ENCODE results near the gene NUDT16L1.

Gene NUDT16L1

GRCh38 chr16:4664538-4665418, 28.6 kb upstream of the NUDT16L1 start:
- no peak for DNase-seq (ENCODE audit: low read depth)

GRCh38 chr16:4666537-4667202, 26.7 kb upstream of the NUDT16L1 start:
- DNase-seq (ENCODE audit: low read depth), result no peak

GRCh38 chr16:4667203-4667963, 26.0 kb upstream of the NUDT16L1 start:
- no peak for DNase-seq (ENCODE audit: low read depth)

GRCh38 chr16:4668313-4668960, 24.9 kb upstream of the NUDT16L1 start:
- DNase-seq (ENCODE audit: low read depth), result no peak

- no peak for DNase-seq (ENCODE audit: low read depth)
Measured at GRCh38 chr16:4673387-4674046, 19.8 kb upstream of the NUDT16L1 start.

- no peak for DNase-seq (ENCODE audit: low read depth)
Measured at GRCh38 chr16:4674926-4675530, 18.3 kb upstream of the NUDT16L1 start.

GRCh38 chr16:4675864-4676786, 17.2 kb upstream of the NUDT16L1 start:
- no peak for DNase-seq (ENCODE audit: low read depth)

GRCh38 chr16:4676831-4677230, 16.5 kb upstream of the NUDT16L1 start:
- no peak for DNase-seq (ENCODE audit: low read depth)

- DNase-seq (ENCODE audit: low read depth), result no peak
Measured at GRCh38 chr16:4677390-4677789, 16.0 kb upstream of the NUDT16L1 start.

- DNase-seq (ENCODE audit: low read depth), result no peak
Measured at GRCh38 chr16:4677994-4678393, 15.4 kb upstream of the NUDT16L1 start.

GRCh38 chr16:4678596-4678995, 14.8 kb upstream of the NUDT16L1 start:
- DNase-seq (ENCODE audit: low read depth), result no peak

- DNase-seq (ENCODE audit: low read depth), result no peak
Measured at GRCh38 chr16:4679156-4679849, 14.1 kb upstream of the NUDT16L1 start.

GRCh38 chr16:4679850-4680636, 13.3 kb upstream of the NUDT16L1 start:
- DNase-seq (ENCODE audit: low read depth), result no peak

GRCh38 chr16:4680673-4681470, 12.5 kb upstream of the NUDT16L1 start:
- DNase-seq (ENCODE audit: low read depth), result no peak

- DNase-seq (ENCODE audit: low read depth), result no peak
Measured at GRCh38 chr16:4681471-4682083, 11.8 kb upstream of the NUDT16L1 start.

- DNase-seq (ENCODE audit: low read depth), result no peak
Measured at GRCh38 chr16:4682084-4682591, 11.2 kb upstream of the NUDT16L1 start.

GRCh38 chr16:4682616-4683254, 10.6 kb upstream of the NUDT16L1 start:
- no peak for DNase-seq (ENCODE audit: low read depth)
